ENCODE results near the gene HS3ST3B1. TPM values are rescaled to one million over a fixed set of nuclear protein-coding genes. Genes with fewer than 3 reads are reported as not detected.

Gene HS3ST3B1
- total and polyA plus RNA-seq, 2 of the 4 experiments (the other 2 are of a cell fraction), result 3.1 to 4.3 TPM

GRCh38 chr17:14331225-14331981, 30.5 kb downstream of the HS3ST3B1 start:
- Histone ChIP-seq H4K8ac (ENCODE audit: low read depth in 2 of 2, low read length in 2 of 2) (no peak overlapping the region), H3K36me3 (ENCODE audit: control insufficient read depth, insufficient read depth, low read length) (no peaks in the 10 kb centered on the region), H3K27ac (ENCODE audit: insufficient read depth, low read length) (no peak overlapping the region), H4K20me1 (ENCODE audit: insufficient read depth, low read length) (peaks cover 32% of the 10 kb centered on the region; the same call in 1 of the 2 replicates), H2AK9ac (replicated peaks; ENCODE audit: low read depth, low read length, poor library complexity) (no peak overlapping the region), H3K14ac (replicated peaks; ENCODE audit: low read depth, low read length) (no peak overlapping the region), H3K4me1 (ENCODE audit: control insufficient read depth, insufficient read depth, low read length) (peaks cover 4% of the 10 kb centered on the region; the same call in 1 of the 2 replicates), H3K56ac (ENCODE audit: extremely low read depth, insufficient read depth, low read length) (no peak overlapping the region), H3K4me2 (ENCODE audit: low read depth, low read length) (no peak overlapping the region), H3K18ac (ENCODE audit: low read depth, low read length) (no peak overlapping the region), H3K4ac (ENCODE audit: low read depth, low read length) (no peak overlapping the region), H2BK15ac (ENCODE audit: low read depth, low read length) (no peak overlapping the region), H3K27me3 (ENCODE audit: control insufficient read depth, insufficient read depth, low read length) (no peaks in the 10 kb centered on the region), H3K4me3 (ENCODE audit: insufficient read depth, low read depth, low read length) (no peak overlapping the region), H2AK5ac (ENCODE audit: low read depth, low read length) (no peak overlapping the region), H2BK5ac (ENCODE audit: low read depth, low read length, poor library complexity, severe bottlenecking) (no peak overlapping the region), H2AFZ (replicated peaks; ENCODE audit: low read length, poor library complexity) (no peak overlapping the region), H2BK120ac (ENCODE audit: low read depth, low read length) (no peak overlapping the region), H3K79me1 (ENCODE audit: low read depth in 1 of 2, low read length in 2 of 2) (peaks cover 19 to 79% of the 10 kb centered on the region in 2 experiments), H3K9me3 (ENCODE audit: control insufficient read depth, insufficient read depth, low read length) (no peaks in the 10 kb centered on the region), H3K9ac (ENCODE audit: low read depth, low read length) (no peak overlapping the region), H2BK20ac (ENCODE audit: low read depth, low read length) (no peak overlapping the region), H3K23ac (ENCODE audit: low read depth, low read length) (no peak overlapping the region), H3K9me1 (ENCODE audit: insufficient read depth, low read length) (peaks cover 3% of the 10 kb centered on the region; the same call in 1 of the 2 replicates), H4K91ac (ENCODE audit: insufficient read depth, low read depth, low read length) (no peak overlapping the region), H4K5ac (ENCODE audit: low read depth, low read length) (no peak overlapping the region)
- in situ Hi-C loops (cut with MboI; ENCODE audit: low sequenced_read_pairs), result no loop called here
- no TSS peak for BruUV-seq (replicated peaks)
- ChIA-PET POLR2A (ENCODE audit: unreplicated experiment) (interaction anchor here (0.7 kb wide), 1 partner anchor 596 kb away, joined by 4 read pairs; no protein-coding TSS in a partner anchor), CTCF (no interaction called here)
- no peak for DNase-seq
- ATAC-seq (ENCODE audit: low read depth), result no peak
- TF ChIP-seq SMC3 (IDR thresholded peaks at IDR 0.05; ENCODE audit: low read depth, low read length) (no peak), MAFK (IDR thresholded peaks at IDR 0.05; ENCODE audit: low read depth, low read length) (no peak)
- WGBS, 2 experiments (ENCODE audit: extremely low coverage in 2 of 2, insufficient read length in 1 of 2), result 80% methylated on average over 1 of the region's 10 CpGs; no CpG with 5 or more reads in 1 of the 2 experiments
- dilution Hi-C loops (cut with HindIII; ENCODE audit: low sequenced_read_pairs, unreplicated experiment), result no loop called here
- intact Hi-C loops (cut with micrococcal nuclease), result no loop called here
